Hippocampal formation (tissue), 2 donors: ENCODE data around the gene KCNA1.
A peak's percentile ranks its signal among the peaks of the same experiment; 100 is the strongest.

Source experiments
- DNase-seq, 2 donors: peaks; one replicate each; lab custom pipeline; 2025; lab: John Stamatoyannopoulos, UW

The KCNA1 gene

GRCh38 chr12:4911316-4911994 is 1.8 kb downstream of the KCNA1 start:
- no peak for DNase-seq

GRCh38 chr12:4914720-4915119 is 5.0 kb downstream of the KCNA1 start:
- no peak for DNase-seq

- DNase-seq: no peak
Measured at GRCh38 chr12:4915752-4916151, 6.0 kb downstream of the KCNA1 start.

GRCh38 chr12:4918950-4919660 is 9.4 kb downstream of the KCNA1 start:
- no peak for DNase-seq

- DNase-seq: no peak
Measured at GRCh38 chr12:4932576-4932975, 22.9 kb downstream of the KCNA1 start.

GRCh38 chr12:4933411-4933810 is 23.7 kb downstream of the KCNA1 start:
- no peak for DNase-seq

GRCh38 chr12:4934407-4935035 is 24.8 kb downstream of the KCNA1 start:
- no peak for DNase-seq

GRCh38 chr12:4938900-4939299 is 29.2 kb downstream of the KCNA1 start:
- DNase-seq: no peak

GRCh38 chr12:4939418-4940023 is 29.8 kb downstream of the KCNA1 start:
- peak in 1 of 2 donors; percentile 4 for DNase-seq

GRCh38 chr12:4943067-4943937 is 33.6 kb downstream of the KCNA1 start:
- DNase-seq: no peak

- no peak for DNase-seq
Measured at GRCh38 chr12:4943938-4944284, 34.2 kb downstream of the KCNA1 start.

- DNase-seq: no peak
Measured at GRCh38 chr12:4947253-4947652, 37.5 kb downstream of the KCNA1 start.

GRCh38 chr12:4951083-4951482 is 41.4 kb downstream of the KCNA1 start:
- no peak for DNase-seq

- no peak for DNase-seq
Measured at GRCh38 chr12:4951601-4952000, 41.9 kb downstream of the KCNA1 start.

- no peak for DNase-seq
Measured at GRCh38 chr12:4954621-4955354, 45.1 kb downstream of the KCNA1 start.

GRCh38 chr12:4956054-4956453 is 46.3 kb downstream of the KCNA1 start:
- no peak for DNase-seq

GRCh38 chr12:4956968-4957367 is 47.3 kb downstream of the KCNA1 start:
- no peak for DNase-seq

GRCh38 chr12:4957761-4958160 is 48.1 kb downstream of the KCNA1 start:
- no peak for DNase-seq

- DNase-seq: no peak
Measured at GRCh38 chr12:4958697-4959375, 49.1 kb downstream of the KCNA1 start.

GRCh38 chr12:4959381-4959780 is 49.7 kb downstream of the KCNA1 start:
- DNase-seq: no peak

- DNase-seq: no peak
Measured at GRCh38 chr12:4960030-4960429, 50.3 kb downstream of the KCNA1 start.
